Testis (tissue), 2 donors: ENCODE data around the gene CLDN10.

ENCODE experiments used
- POLR2A ChIP-seq: fragments of 450-650 bp; IDR thresholded peaks from one replicate; pipeline ENCODE4 v1.6.1; 2017; ENCODE audit warnings: antibody characterized with exemption, mild to moderate bottlenecking, moderate library complexity
- TF ChIP-seq, protein P1 (sequence below), 3 experiments: fragments of 450-650 bp in 2 of 3; fragments of 200-600 bp in 1 of 3; sonication (generic) in 1 of 3; IDR thresholded peaks; one replicate each; pipeline ENCODE4 v1.5.1; 2016 to 2019; ENCODE audit warnings: antibody characterized with exemption in 3 of 3, mild to moderate bottlenecking in 2 of 3, moderate library complexity in 1 of 3

- TF ChIP-seq, protein P1, sequence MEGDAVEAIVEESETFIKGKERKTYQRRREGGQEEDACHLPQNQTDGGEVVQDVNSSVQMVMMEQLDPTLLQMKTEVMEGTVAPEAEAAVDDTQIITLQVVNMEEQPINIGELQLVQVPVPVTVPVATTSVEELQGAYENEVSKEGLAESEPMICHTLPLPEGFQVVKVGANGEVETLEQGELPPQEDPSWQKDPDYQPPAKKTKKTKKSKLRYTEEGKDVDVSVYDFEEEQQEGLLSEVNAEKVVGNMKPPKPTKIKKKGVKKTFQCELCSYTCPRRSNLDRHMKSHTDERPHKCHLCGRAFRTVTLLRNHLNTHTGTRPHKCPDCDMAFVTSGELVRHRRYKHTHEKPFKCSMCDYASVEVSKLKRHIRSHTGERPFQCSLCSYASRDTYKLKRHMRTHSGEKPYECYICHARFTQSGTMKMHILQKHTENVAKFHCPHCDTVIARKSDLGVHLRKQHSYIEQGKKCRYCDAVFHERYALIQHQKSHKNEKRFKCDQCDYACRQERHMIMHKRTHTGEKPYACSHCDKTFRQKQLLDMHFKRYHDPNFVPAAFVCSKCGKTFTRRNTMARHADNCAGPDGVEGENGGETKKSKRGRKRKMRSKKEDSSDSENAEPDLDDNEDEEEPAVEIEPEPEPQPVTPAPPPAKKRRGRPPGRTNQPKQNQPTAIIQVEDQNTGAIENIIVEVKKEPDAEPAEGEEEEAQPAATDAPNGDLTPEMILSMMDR (IDR thresholded peaks at IDR 0.05), result no peak
- no peak for TF ChIP-seq POLR2A
Observed at GRCh38 chr13:95614641-95615245, 62.2 kb downstream of the CLDN10 start.
